HG03064 (cell line): ENCODE measurements around the gene SP3.

Source experiments
- ATAC-seq: cut with Tn5 transposase; IDR thresholded peaks from one replicate; pipeline ENCODE4 v1.9.1; 2021; ENCODE audit warnings: low read depth; ENCODE audit not compliant: unreplicated experiment

Gene SP3

GRCh38 chr2:173862612-173863217, 102.5 kb downstream of the SP3 start:
- no peak for ATAC-seq

- ATAC-seq, result no peak
Measured at GRCh38 chr2:173860566-173860965, 104.6 kb downstream of the SP3 start.

GRCh38 chr2:173860082-173860481, 105.1 kb downstream of the SP3 start:
- no peak for ATAC-seq

- no peak for ATAC-seq
Measured at GRCh38 chr2:173858291-173858731, 106.9 kb downstream of the SP3 start.
